HEK293T (cell line): ENCODE measurements around the gene SEMA3D.

Experiments
- ARNT ChIP-seq: fragments of 450-650 bp; IDR thresholded peaks from 2 replicates; pipeline ENCODE4 v1.6.1; 2017; ENCODE audit warnings: mild to moderate bottlenecking
- BHLHE40 ChIP-seq: fragments of 450-650 bp; IDR thresholded peaks from 2 replicates; pipeline ENCODE4 v1.6.1; 2016; ENCODE audit warnings: mild to moderate bottlenecking, moderate library complexity, borderline replicate concordance
- CTBP1 ChIP-seq: fragments of 450-650 bp; IDR thresholded peaks from 2 replicates; pipeline ENCODE4 v1.6.1; 2016; ENCODE audit warnings: borderline replicate concordance
- FOXA1 ChIP-seq: fragments of 450-650 bp; IDR thresholded peaks from 2 replicates; pipeline ENCODE4 v1.6.1; 2016; ENCODE audit warnings: mild to moderate bottlenecking
- FOXK2 ChIP-seq: fragments of 450-650 bp; IDR thresholded peaks from 2 replicates; pipeline ENCODE4 v1.6.1; 2016; ENCODE audit warnings: mild to moderate bottlenecking
- FOXM1 ChIP-seq: fragments of 450-650 bp; IDR thresholded peaks from 2 replicates; pipeline ENCODE4 v1.6.1; 2017; ENCODE audit warnings: mild to moderate bottlenecking, borderline replicate concordance
- HDGF ChIP-seq: fragments of 450-650 bp; IDR thresholded peaks from 2 replicates; pipeline ENCODE4 v1.6.1; 2017; ENCODE audit warnings: antibody characterized with exemption, borderline replicate concordance
- L3MBTL2 ChIP-seq: fragments of 450-650 bp; conservative IDR thresholded peaks from 2 replicates; pipeline ENCODE4 v1.6.1; 2016; ENCODE audit warnings: mild to moderate bottlenecking
- NFRKB ChIP-seq: fragments of 450-650 bp; IDR thresholded peaks from 2 replicates; pipeline ENCODE4 v1.6.1; 2016; ENCODE audit warnings: mild to moderate bottlenecking, moderate library complexity
- PKNOX1 ChIP-seq: fragments of 450-650 bp; IDR thresholded peaks from 2 replicates; pipeline ENCODE4 v1.6.1; 2016
- SP1 ChIP-seq: fragments of 450-650 bp; IDR thresholded peaks from 2 replicates; pipeline ENCODE4 v1.6.1; 2017
- SUZ12 ChIP-seq: fragments of 450-650 bp; IDR thresholded peaks from 2 replicates; pipeline ENCODE4 v1.6.1; 2016; ENCODE audit warnings: mild to moderate bottlenecking
- ZNF384 ChIP-seq: fragments of 450-650 bp; IDR thresholded peaks from 2 replicates; pipeline ENCODE4 v1.6.1; 2016

GRCh38 chr7:85226361-85227085 lies 39.7 kb upstream of the SEMA3D start:
- no peak for TF ChIP-seq FOXA1
- TF ChIP-seq PKNOX1, result peak; percentile 76
- no peak for TF ChIP-seq SP1
- TF ChIP-seq ZNF384, result no peak
- TF ChIP-seq L3MBTL2, result no peak
- TF ChIP-seq CTBP1, result no peak
- no peak for TF ChIP-seq SUZ12
- no peak for TF ChIP-seq FOXM1
- TF ChIP-seq BHLHE40, result no peak
- TF ChIP-seq FOXK2, result no peak
- no peak for TF ChIP-seq NFRKB
- TF ChIP-seq ARNT, result no peak
- no peak for TF ChIP-seq HDGF
